Right atrium auricular region (tissue), 2 donors: ENCODE data around the gene BMX. TPM values are rescaled to one million over a fixed set of nuclear protein-coding genes. Genes with fewer than 3 reads are reported as not detected.

Source experiments
- DNase-seq: peaks from one replicate; pipeline ENCODE4 v3.0.0-alpha.2; 2019; ENCODE audit warnings: low spot score
- H3K27ac ChIP-seq, 2 donors: fragments of 200-600 bp; sonication (generic); 1 replicate in 1 of 2; 2 replicates in 1 of 2; pipeline ENCODE4 v1.5.1; 2016 to 2019
- H3K27me3 ChIP-seq, 2 donors: fragments of 200-600 bp; sonication (generic); one replicate each; pipeline versions ENCODE4 v1.5.1 to v1.6.0; 2017 to 2019
- H3K36me3 ChIP-seq: fragments of 200-600 bp; sonication (generic); one replicate; pipeline ENCODE4 v1.5.1; 2016
- H3K4me1 ChIP-seq, 2 donors: fragments of 200-600 bp; sonication (generic); one replicate each; pipeline versions ENCODE4 v1.5.1 to v1.6.0; 2017 to 2019
- H3K4me3 ChIP-seq, 2 donors: fragments of 200-600 bp; sonication (generic); 1 replicate in 1 of 2; 2 replicates in 1 of 2; pipeline ENCODE4 v1.5.1; 2017 to 2019; ENCODE audit warnings: mild to moderate bottlenecking in 1 of 2, moderate library complexity in 1 of 2
- H3K9me3 ChIP-seq, 2 donors: fragments of 200-600 bp; sonication (generic); one replicate each; pipeline ENCODE4 v1.5.1; 2019
- CTCF ChIP-seq, 2 donors: fragments of 200-600 bp; sonication (generic); IDR thresholded peaks; one replicate each; pipeline ENCODE4 v1.5.1; 2019; ENCODE audit warnings: antibody characterized with exemption in 2 of 2
- total RNA-seq, 2 donors: library from RNA; depleted of rRNA; stranded (reverse); fragments of >200 nt; gene quantifications; one replicate each; pipeline ENCODE4 v1.1.0, GENCODE V29; 2016

The BMX gene
- total RNA-seq, 2 donors from 2014 or later: 12.9 to 20.1 TPM

DNA sequence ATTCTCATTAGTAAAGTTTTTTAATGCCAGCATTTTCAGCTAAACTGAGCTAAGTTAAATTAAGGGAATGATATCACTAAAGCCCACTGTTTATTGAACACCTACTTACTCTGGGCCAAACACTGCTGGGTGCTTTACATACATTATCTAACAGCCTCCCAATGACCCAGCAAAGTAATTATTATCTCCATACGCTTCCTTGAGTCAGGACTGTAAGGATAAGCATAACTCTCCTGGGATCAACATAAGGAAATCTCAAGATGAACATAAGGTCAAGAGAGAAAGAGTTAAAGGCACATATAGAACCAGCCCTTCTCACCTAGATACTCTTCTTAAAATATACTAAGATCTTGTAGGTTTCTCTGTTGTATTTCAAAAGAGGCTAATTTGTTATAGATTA is 13.7 kb downstream of the BMX start:
- Histone ChIP-seq H3K36me3 (no peaks in the 10 kb centered on the region), H3K9me3 (no peaks in the 10 kb centered on the region), H3K27ac (no peak overlapping the region), H3K27me3 (no peaks in the 10 kb centered on the region), H3K4me1 (no peaks in the 10 kb centered on the region), H3K4me3 (no peak overlapping the region)
- no peak for DNase-seq
- no peak for TF ChIP-seq CTCF (IDR thresholded peaks at IDR 0.05)

- DNase-seq: no peak
- Histone ChIP-seq H3K27me3 (no peaks in the 10 kb centered on the region), H3K27ac (no peak overlapping the region)
Measured at GRCh38 chrX:15515931-15516330, 15.3 kb downstream of the BMX start.

DNA sequence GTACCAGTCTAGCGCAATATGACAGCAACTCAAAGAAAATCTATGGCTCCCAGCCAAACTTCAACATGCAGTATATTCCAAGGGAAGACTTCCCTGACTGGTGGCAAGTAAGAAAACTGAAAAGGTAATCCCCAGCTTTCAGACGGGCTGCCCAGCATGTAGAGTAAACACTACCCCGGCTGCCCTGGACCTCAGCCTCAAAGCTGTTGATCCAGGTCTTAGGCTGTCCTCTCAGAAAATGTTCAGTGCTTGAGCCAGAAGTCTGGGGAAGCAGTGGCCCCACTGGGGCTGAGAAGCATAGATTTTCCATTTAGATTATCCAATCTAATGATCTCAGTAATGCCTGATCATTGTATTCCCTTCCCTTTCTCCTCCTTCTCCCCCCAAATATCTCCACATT is 21.9 kb downstream of the BMX start:
- no peak for TF ChIP-seq CTCF (IDR thresholded peaks at IDR 0.05)
- DNase-seq: no peak
- Histone ChIP-seq H3K4me1 (no peaks in the 10 kb centered on the region), H3K27me3 (no peaks in the 10 kb centered on the region), H3K27ac (no peak overlapping the region), H3K4me3 (no peak overlapping the region), H3K9me3 (no peaks in the 10 kb centered on the region), H3K36me3 (no peaks in the 10 kb centered on the region)

More at GRCh38 chrX:15515931-15516330, 15.3 kb downstream of the BMX start:
- no peaks in the 10 kb centered on the region for H3K9me3 ChIP-seq
- no peaks in the 10 kb centered on the region for H3K36me3 ChIP-seq
- no peak for TF ChIP-seq CTCF (IDR thresholded peaks at IDR 0.05)
- H3K4me1 ChIP-seq: no peaks in the 10 kb centered on the region
- H3K4me3 ChIP-seq: no peak overlapping the region

DNA sequence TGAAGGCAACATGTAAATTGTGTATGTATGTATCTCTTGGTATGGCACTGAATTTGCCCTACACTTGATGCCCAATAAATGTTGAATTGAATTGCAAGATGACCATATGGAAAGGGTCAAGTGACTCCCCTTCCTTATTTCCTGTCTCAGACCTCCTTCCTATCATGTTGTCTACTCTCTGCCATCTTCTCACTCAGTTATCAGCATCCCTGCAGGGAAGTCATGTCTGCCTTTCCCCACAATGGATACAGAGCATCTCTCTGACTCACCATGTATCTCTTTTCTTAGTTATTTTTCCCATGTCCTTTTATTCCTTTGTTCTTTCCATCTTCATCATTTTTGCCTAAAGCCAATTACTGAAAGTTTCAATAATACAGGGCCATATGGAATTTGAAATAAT is 22.5 kb downstream of the BMX start:
- no peak overlapping the region for H3K27ac ChIP-seq
- H3K36me3 ChIP-seq: no peaks in the 10 kb centered on the region
- no peak overlapping the region for H3K4me3 ChIP-seq
- H3K9me3 ChIP-seq: no peaks in the 10 kb centered on the region
- no peaks in the 10 kb centered on the region for H3K4me1 ChIP-seq
- no peak for DNase-seq
- H3K27me3 ChIP-seq: no peaks in the 10 kb centered on the region
- TF ChIP-seq CTCF (IDR thresholded peaks at IDR 0.05): no peak

- Histone ChIP-seq H3K9me3 (no peaks in the 10 kb centered on the region), H3K36me3 (no peaks in the 10 kb centered on the region), H3K27ac (no peak overlapping the region), H3K4me1 (no peaks in the 10 kb centered on the region), H3K27me3 (no peaks in the 10 kb centered on the region), H3K4me3 (no peak overlapping the region)
- no peak for TF ChIP-seq CTCF (IDR thresholded peaks at IDR 0.05)
- DNase-seq: no peak
Measured at GRCh38 chrX:15524417-15524816, 23.8 kb downstream of the BMX start.

DNA sequence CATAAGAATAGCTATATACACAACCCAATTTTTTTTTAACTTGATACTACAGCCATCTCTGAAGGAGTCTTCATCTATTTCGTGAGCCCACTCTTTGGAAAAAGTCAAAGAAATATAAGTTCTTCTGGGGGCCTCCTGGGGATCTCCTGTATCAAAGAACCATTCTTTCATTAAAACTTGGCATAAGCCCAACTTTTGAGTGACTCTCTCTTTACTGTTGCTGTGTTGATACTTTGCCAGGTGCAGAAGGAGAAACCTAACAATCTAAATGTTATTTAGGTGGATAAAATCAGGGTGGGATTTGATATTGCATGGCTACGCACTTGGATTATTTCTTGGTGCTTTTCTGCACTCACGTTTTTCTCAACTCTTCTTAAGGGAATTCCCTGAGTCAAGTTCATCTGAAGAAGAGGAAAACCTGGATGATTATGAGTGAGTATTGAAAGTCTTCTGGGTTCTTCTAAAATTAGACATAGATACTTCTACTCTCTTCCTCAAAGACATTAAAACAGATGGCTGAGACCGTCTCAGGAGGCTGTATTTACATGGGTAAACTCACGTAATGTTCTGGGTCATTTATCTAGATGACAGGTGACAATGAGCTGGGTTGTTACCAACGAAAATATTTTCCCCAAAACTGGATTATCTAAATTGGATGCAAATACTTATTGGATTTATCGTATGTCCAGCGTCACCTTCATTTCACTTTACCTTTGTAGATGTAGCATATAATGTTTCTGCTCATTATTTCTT is 25.2 kb downstream of the BMX start:
- H3K27me3 ChIP-seq: no peaks in the 10 kb centered on the region
- no peaks in the 10 kb centered on the region for H3K36me3 ChIP-seq
- TF ChIP-seq CTCF (IDR thresholded peaks at IDR 0.05): no peak
- no peak overlapping the region for H3K4me3 ChIP-seq
- H3K27ac ChIP-seq: no peak overlapping the region
- H3K4me1 ChIP-seq: no peaks in the 10 kb centered on the region
- no peaks in the 10 kb centered on the region for H3K9me3 ChIP-seq
- no peak for DNase-seq
